ENCODE results near the gene VIPR2.

DNA sequence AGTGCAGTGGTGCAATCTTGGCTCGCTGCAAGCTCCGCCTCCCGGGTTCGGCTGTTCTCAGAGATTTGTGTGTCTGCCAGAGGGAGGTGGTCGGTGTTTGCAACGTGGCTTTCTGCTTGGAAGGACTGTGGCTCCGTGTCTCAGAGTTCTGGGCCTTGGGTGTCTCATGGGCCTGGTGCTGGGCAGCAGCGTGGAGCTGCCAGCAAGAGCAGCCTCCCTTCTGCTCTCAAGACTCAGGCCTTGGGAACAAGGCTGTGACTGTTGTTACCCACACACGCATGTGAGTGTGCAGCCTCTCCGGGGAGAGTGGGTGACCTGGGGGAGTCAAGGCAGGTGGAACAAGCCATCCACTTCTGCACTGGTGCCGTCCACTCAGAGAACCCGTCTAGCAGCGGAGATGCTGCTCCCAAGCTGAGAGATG, 52.0 kb downstream of the VIPR2 start:
- no peak for TF ChIP-seq POLR2AphosphoS5 (IDR thresholded peaks at IDR 0.05; ENCODE audit: low read depth, low read length)
- no peak for TF ChIP-seq TAF1 (IDR thresholded peaks at IDR 0.05; ENCODE audit: borderline replicate concordance, insufficient read depth, low read length)
